Measurements from ENCODE around the gene ZNF800. TPM values are rescaled to one million over a fixed set of nuclear protein-coding genes. Genes with fewer than 3 reads are reported as not detected.

Gene ZNF800
- total and polyA plus RNA-seq, 11 donors: 4.2 to 34.7 (median 22.3) TPM

DNA sequence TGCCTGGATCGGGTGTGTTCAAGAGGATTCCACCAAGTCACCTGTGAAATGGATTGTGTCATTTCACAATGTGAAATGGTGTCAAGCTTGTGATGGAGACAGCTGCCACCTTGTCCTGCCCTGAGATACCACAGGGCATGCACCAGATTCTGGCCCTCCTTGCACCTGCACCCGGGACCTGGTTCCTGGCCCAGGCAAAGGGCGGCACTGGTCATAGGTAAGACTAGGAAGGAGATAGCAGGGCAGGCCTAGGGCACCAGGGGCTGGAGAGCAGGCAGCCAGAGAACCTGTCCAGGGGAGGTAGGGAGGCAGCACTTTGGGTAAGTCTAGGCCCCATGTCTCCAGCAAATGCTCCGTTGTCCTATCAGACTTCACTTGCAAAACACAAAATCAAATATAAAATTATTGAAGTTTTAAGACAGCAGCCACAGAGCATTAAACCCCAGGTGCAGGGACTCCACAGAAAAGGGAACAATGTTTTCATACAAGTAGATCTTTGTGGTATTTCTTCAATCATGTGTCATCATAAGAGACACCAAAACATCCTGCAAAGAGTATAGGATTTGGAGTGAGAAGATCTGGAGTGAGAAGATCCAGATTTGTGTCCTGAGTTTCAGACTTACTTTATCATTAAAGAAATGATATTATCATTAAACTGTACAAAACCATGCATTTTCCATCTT is 22.7 kb upstream of the ZNF800 start:
- ATAC-seq (no peak), DNase-seq (no peak)
- peaks cover 0 to 12% (median 0%) of the 10 kb centered on the region in 9 donors for H3K27me3 ChIP-seq
- no peak overlapping the region for H3K27ac ChIP-seq
- H3K4me3 ChIP-seq: no peak overlapping the region
- H3K9me3 ChIP-seq: no peaks in the 10 kb centered on the region
- TF ChIP-seq, protein P1, sequence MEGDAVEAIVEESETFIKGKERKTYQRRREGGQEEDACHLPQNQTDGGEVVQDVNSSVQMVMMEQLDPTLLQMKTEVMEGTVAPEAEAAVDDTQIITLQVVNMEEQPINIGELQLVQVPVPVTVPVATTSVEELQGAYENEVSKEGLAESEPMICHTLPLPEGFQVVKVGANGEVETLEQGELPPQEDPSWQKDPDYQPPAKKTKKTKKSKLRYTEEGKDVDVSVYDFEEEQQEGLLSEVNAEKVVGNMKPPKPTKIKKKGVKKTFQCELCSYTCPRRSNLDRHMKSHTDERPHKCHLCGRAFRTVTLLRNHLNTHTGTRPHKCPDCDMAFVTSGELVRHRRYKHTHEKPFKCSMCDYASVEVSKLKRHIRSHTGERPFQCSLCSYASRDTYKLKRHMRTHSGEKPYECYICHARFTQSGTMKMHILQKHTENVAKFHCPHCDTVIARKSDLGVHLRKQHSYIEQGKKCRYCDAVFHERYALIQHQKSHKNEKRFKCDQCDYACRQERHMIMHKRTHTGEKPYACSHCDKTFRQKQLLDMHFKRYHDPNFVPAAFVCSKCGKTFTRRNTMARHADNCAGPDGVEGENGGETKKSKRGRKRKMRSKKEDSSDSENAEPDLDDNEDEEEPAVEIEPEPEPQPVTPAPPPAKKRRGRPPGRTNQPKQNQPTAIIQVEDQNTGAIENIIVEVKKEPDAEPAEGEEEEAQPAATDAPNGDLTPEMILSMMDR (IDR thresholded peaks at IDR 0.05): no peak
- no peak for TF ChIP-seq POLR2A (IDR thresholded peaks at IDR 0.05)
- H3K36me3 ChIP-seq: no peaks in the 10 kb centered on the region
- intact Hi-C loops (cut with DNase I): loop anchor here in 1 of 10 donors (10.0 kb wide), 1 partner anchor 150 kb away; no protein-coding TSS in a partner anchor
- WGBS, 4 donors: 92 to 98% (median 96%) methylated on average over 4 of the region's 4 CpGs
- peaks cover 0 to 18% (median 0%) of the 10 kb centered on the region in 12 donors for H3K4me1 ChIP-seq

DNA sequence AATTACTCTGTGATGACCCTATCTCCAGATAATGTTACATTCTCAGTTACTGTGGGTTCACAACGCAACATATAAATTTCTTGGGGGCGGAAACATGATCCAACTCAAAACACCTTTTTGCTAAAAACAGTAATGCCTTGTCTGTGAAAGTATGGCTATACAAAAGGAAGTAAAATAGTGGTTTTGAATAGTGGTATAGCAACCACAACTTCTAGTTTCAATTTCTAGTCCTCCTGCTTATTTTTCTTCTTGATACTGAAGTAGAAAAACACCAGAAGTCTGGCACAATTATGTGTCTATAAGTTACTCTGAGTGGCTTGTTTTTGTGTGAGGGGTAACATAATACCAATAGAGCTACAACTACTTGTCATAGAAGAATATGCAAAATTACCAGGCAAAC is 21.5 kb upstream of the ZNF800 start:
- intact Hi-C loops (cut with DNase I): loop anchor here in 1 of 10 donors (10.0 kb wide), 1 partner anchor 149 kb away; no protein-coding TSS in a partner anchor

DNA sequence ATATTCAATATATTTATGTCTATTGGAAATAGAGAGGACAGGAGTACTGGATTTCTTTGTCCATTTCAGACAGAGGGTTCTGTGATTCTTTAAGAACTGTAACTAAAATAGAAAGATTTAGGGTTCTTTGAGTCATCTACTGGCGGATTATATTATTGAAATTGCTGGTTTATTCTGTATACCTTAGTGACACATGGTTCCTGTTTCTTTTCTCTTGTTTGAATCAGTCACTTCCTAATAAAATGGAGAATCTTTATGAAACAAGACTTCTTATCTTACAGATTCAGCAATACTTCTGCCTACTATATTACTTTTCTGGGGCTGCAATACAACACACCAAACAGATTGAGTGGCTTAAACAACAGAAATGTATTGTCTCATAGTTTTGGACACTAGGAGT is 20.8 kb upstream of the ZNF800 start:
- Histone ChIP-seq H3K36me3 (no peaks in the 10 kb centered on the region), H3K27ac (peak overlapping the region in 1 of 12 donors; percentile 28), H3K4me3 (no peak overlapping the region), H3K4me1 (peaks cover 0 to 18% (median 0%) of the 10 kb centered on the region in 12 donors), H3K9me3 (no peaks in the 10 kb centered on the region), H3K27me3 (peaks cover 0 to 12% (median 0%) of the 10 kb centered on the region in 9 donors)
- TF ChIP-seq POLR2A (IDR thresholded peaks at IDR 0.05): no peak
- TF ChIP-seq, protein P1 (IDR thresholded peaks at IDR 0.05): no peak
- intact Hi-C loops (cut with DNase I): loop anchor here in 1 of 10 donors (10.0 kb wide), 1 partner anchor 149 kb away; no protein-coding TSS in a partner anchor
- 62 to 65% (median 63%) methylated on average over 1 of the region's 1 CpG for WGBS, 4 donors
- ATAC-seq: no peak
- DNase-seq: no peak

More for the DNA sequence above, 21.5 kb upstream of the ZNF800 start:
- peaks cover 0 to 18% (median 0%) of the 10 kb centered on the region in 12 donors for H3K4me1 ChIP-seq
- DNase-seq (no peak), ATAC-seq (no peak)
- peak overlapping the region in 1 of 12 donors; percentile 57 for H3K27ac ChIP-seq
- TF ChIP-seq, protein P1 (IDR thresholded peaks at IDR 0.05): no peak
- TF ChIP-seq POLR2A (IDR thresholded peaks at IDR 0.05): no peak
- H3K27me3 ChIP-seq: peaks cover 0 to 12% (median 0%) of the 10 kb centered on the region in 9 donors
- 76 to 90% (median 81%) methylated on average over 2 of the region's 2 CpGs for WGBS, 4 donors
- H3K4me3 ChIP-seq: no peak overlapping the region
- H3K36me3 ChIP-seq: no peaks in the 10 kb centered on the region
- H3K9me3 ChIP-seq: no peaks in the 10 kb centered on the region

DNA sequence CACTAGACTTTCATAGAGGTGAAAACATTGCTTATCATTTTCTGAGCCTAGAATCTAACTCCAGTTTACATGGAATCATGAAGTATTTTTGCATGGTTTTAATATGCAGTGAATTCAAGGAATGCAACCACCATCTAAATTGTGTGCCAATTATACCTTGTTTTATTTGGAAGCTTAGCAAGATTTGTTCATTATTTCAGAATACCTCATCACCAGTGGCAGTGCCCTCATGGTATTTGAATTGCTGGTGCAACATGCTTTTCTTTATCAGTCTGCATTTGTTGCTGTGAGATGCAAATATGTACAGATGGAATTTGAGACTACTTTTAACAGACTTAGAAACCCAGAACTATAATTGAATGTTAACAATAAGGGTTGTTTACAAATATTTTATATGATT is 18.7 kb upstream of the ZNF800 start:
- no peak for TF ChIP-seq POLR2A (IDR thresholded peaks at IDR 0.05)
- TF ChIP-seq, protein P1 (IDR thresholded peaks at IDR 0.05): no peak
- ATAC-seq: no peak
- H3K36me3 ChIP-seq: no peaks in the 10 kb centered on the region

More for the DNA sequence above, 18.7 kb upstream of the ZNF800 start:
- H3K27ac ChIP-seq: no peak overlapping the region
- H3K27me3 ChIP-seq: peaks cover 0 to 12% (median 0%) of the 10 kb centered on the region in 9 donors
- H3K4me1 ChIP-seq: peaks cover 0 to 18% (median 0%) of the 10 kb centered on the region in 12 donors
- intact Hi-C loops (cut with DNase I): loop anchor here in 1 of 10 donors (10.0 kb wide), 1 partner anchor 146 kb away; no protein-coding TSS in a partner anchor
- no peak for DNase-seq
- H3K4me3 ChIP-seq: no peak overlapping the region
- no peaks in the 10 kb centered on the region for H3K9me3 ChIP-seq
